HepG2 (cell line): ENCODE measurements around the gene PPFIA4.

Source experiments
- TGIF2 ChIP-seq: IDR thresholded peaks from 2 replicates; pipeline ENCODE4 v1.6.1; 2016; ENCODE audit warnings: control low read depth, missing compliant biosample characterization
- ZKSCAN1 ChIP-seq: fragments of 150-350 bp; IDR thresholded peaks from 2 replicates; pipeline ENCODE4 v1.6.1; 2014; ENCODE audit warnings: low read length
- TF ChIP-seq, protein P1 (sequence below): sonication (generic); formaldehyde crosslinking; IDR thresholded peaks from 2 replicates; pipeline ENCODE4 v1.8.1; 2023; ENCODE audit warnings: missing genetic modification reagents, mild to moderate bottlenecking, borderline replicate concordance

DNA sequence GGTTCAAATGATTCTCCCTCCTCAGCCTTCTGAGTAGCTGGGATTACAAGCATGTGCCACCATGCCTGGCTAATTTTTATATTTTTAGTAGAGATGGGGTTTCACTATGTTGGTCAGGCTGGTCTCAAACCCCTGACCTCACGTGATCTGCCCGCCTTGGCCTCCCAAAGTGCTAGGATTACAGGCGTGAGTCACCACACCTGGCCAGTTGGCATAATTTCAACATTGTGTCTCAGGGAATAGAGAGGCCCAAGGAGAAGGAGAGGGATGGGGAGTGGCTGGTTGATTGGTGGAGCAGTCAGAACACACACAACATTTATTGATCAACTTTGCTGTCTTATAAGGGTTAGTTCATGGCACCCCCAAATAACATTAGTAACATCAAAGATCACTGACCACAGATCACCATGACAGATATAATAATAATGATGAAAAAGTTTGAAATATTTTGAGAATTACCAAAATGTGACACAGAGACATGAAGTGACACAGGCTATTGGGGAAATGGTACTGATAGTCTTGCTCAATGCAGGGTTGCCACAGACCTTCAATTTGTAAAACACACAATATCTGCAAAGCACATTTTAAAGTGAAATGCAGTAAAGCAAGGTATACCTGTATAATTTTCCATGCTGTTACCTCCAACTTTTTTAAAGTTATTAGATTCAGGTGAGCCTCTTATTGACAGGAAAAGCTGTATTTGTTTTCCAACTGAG is 43.4 kb upstream of the PPFIA4 start:
- no peak for TF ChIP-seq TGIF2
- no peak for TF ChIP-seq ZKSCAN1
- TF ChIP-seq, protein P1, sequence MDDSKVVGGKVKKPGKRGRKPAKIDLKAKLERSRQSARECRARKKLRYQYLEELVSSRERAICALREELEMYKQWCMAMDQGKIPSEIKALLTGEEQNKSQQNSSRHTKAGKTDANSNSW = no peak
